Naive thymus-derived CD4-positive, alpha-beta T cell (primary cell): Measurements from ENCODE around the gene PABPC1L. TPM values are rescaled to one million over a fixed set of nuclear protein-coding genes. Genes with fewer than 3 reads are reported as not detected.
A peak's percentile ranks its signal among the peaks of the same experiment; 100 is the strongest.

Source experiments
- ATAC-seq: fragments of 150-1000 bp; cut with Tn5 transposase; 2 replicates; pipeline ENCODE4 v1.10.0; 2021; ENCODE audit warnings: mild to moderate bottlenecking, moderate library complexity
- CTCF ChIA-PET: fragments of 350-600 bp; sonication (Branson Sonifier 250); formaldehyde crosslinking; loops from one replicate; lab custom pipeline; 2021; ENCODE audit warnings: antibody characterized with exemption; lab: Charles Lee
- POLR2A ChIA-PET: fragments of 350-600 bp; sonication (Branson Sonifier 250); formaldehyde crosslinking; loops from one replicate; lab custom pipeline; 2021; ENCODE audit warnings: antibody characterized with exemption, inconsistent platforms; lab: Charles Lee
- DNase-seq, 9 donors: peaks; one replicate each; pipeline versions ENCODE4 v3.0.0 to v3.0.0-alpha.2; 2020 to 2022; ENCODE audit warnings: mixed read lengths in 1 of 9
- H3K27ac ChIP-seq: one replicate; pipeline ENCODE4 v1.7.0; 2013; ENCODE audit warnings: mild to moderate bottlenecking, low read depth, low read length, moderate library complexity
- H3K27me3 ChIP-seq, 2 donors: one replicate each; pipeline ENCODE4 v1.7.0; 2013; ENCODE audit warnings: low read length in 2 of 2, mild to moderate bottlenecking in 2 of 2, moderate library complexity in 2 of 2; ENCODE audit not compliant: control insufficient read depth in 2 of 2, insufficient read depth in 2 of 2
- H3K36me3 ChIP-seq, 3 experiments: 1 replicate in 2 of 3; 2 replicates in 1 of 3; pipeline ENCODE4 v1.7.0; 2013; ENCODE audit warnings: low read length in 3 of 3, mild to moderate bottlenecking in 3 of 3, moderate library complexity in 1 of 3; ENCODE audit not compliant: insufficient read depth in 3 of 3, control insufficient read depth in 2 of 3
- H3K4me1 ChIP-seq, 2 donors: one replicate each; pipeline ENCODE4 v1.7.0; 2013; ENCODE audit warnings: low read length in 2 of 2, mild to moderate bottlenecking in 2 of 2, moderate library complexity in 1 of 2; ENCODE audit not compliant: control insufficient read depth in 2 of 2, insufficient read depth in 2 of 2
- H3K4me3 ChIP-seq: 2 replicates; pipeline ENCODE4 v1.7.0; 2013; ENCODE audit warnings: mild to moderate bottlenecking, low read length
- H3K9me3 ChIP-seq, 3 experiments: 1 replicate in 2 of 3; 2 replicates in 1 of 3; pipeline ENCODE4 v1.7.0; 2013; ENCODE audit warnings: low read length in 3 of 3; ENCODE audit not compliant: control insufficient read depth in 2 of 3
- H3K27ac Mint-ChIP-seq, 9 donors: one replicate each; pipeline ENCODE4 v1.8.0; 2020 to 2022; ENCODE audit warnings: mixed read lengths in 9 of 9, mild to moderate bottlenecking in 8 of 9, moderate library complexity in 5 of 9, inconsistent platforms in 2 of 9
- H3K27me3 Mint-ChIP-seq, 5 donors: one replicate each; pipeline ENCODE4 v1.8.0; 2021 to 2022; ENCODE audit warnings: mixed read lengths in 5 of 5, mild to moderate bottlenecking in 1 of 5
- H3K36me3 Mint-ChIP-seq, 5 donors: one replicate each; pipeline ENCODE4 v1.8.0; 2020 to 2022; ENCODE audit warnings: mixed read lengths in 5 of 5, mild to moderate bottlenecking in 3 of 5, inconsistent platforms in 1 of 5
- H3K4me1 Mint-ChIP-seq, 7 donors: one replicate each; pipeline ENCODE4 v1.8.0; 2020 to 2022; ENCODE audit warnings: mixed read lengths in 7 of 7, mild to moderate bottlenecking in 3 of 7, inconsistent platforms in 1 of 7
- H3K4me3 Mint-ChIP-seq, 10 donors: one replicate each; pipeline ENCODE4 v1.8.0; 2020 to 2022; ENCODE audit warnings: mild to moderate bottlenecking in 10 of 10, mixed read lengths in 10 of 10, moderate library complexity in 6 of 10, inconsistent platforms in 2 of 10
- H3K9me3 Mint-ChIP-seq, 11 donors: one replicate each; pipeline ENCODE4 v1.8.0; 2020 to 2022; ENCODE audit warnings: mixed read lengths in 11 of 11, mild to moderate bottlenecking in 4 of 11, inconsistent platforms in 1 of 11, moderate library complexity in 1 of 11
- intact Hi-C, 2 donors: fragments of 100-400 bp; cut with micrococcal nuclease; formaldehyde crosslinking; loops; one replicate each; pipeline ENCODE4 v1.15.1; 2023
- polyA plus RNA-seq, 2 donors: library from polyadenylated mRNA; unstranded; fragments of 300-500 nt; fragmentation: Illumina TruSeq; gene quantifications; one replicate each; pipeline ENCODE4 v1.2.3, GENCODE V29; 2021
- total RNA-seq, 6 experiments: library from RNA in 5 of 6; stranded (reverse) in 5 of 6; gene quantifications; 1 replicate in 5 of 6; 2 replicates in 1 of 6; pipeline ENCODE4 v1.2.3 and lab custom pipeline; 2021 to 2026

Gene PABPC1L
- total and polyA plus RNA-seq, 7 experiments from 2014 or later, result 1.3 to 71.7 (median 54.3) TPM

GRCh38 chr20:44885392-44886265 lies 24.2 kb upstream of the PABPC1L start, which contains the start of gene YWHAB:
Gene YWHAB (plus strand): TSS chr20:44885705. CDS start chr20:44901534, 15,829 bp downstream.
- Mint-ChIP-seq H3K36me3 (peaks cover 0 to 14% (median 0%) of the 10 kb centered on the region in 5 donors), H3K9me3 (no peaks in the 10 kb centered on the region), H3K4me1 (peaks cover 39 to 79% (median 68%) of the 10 kb centered on the region in 7 donors), H3K4me3 (peak within 1 kb of the TSS; percentile 83 to 98 (median 97)), H3K27ac (peak within 1 kb of the TSS; percentile 89 to 99 (median 95)), H3K27me3 (no peaks in the 10 kb centered on the region)
- Histone ChIP-seq H3K27ac (peak within 1 kb of the TSS; percentile 96), H3K36me3 (peaks cover 0 to 12% (median 0%) of the 10 kb centered on the region in 3 experiments), H3K27me3 (no peaks in the 10 kb centered on the region), H3K9me3 (no peaks in the 10 kb centered on the region), H3K4me3 (peak within 1 kb of the TSS; percentile 87), H3K4me1 (peaks cover 39% of the 10 kb centered on the region in 2 donors)
- DNase-seq (peak; percentile 89 to 98 (median 95)), ATAC-seq (peak; percentile 98)
- intact Hi-C loops, result loop anchor here (1.0 to 10.0 kb wide), 18 partner anchors 24 to 1799 kb away; partner anchors contain the start of genes SERINC3 (in 2 of the 2), SRSF6 (in 2 of the 2), STK4 (in 2 of the 2) and ACOT8 (in 1 of the 2)
- ChIA-PET POLR2A (interaction anchor here (0.5 to 1.5 kb wide), 19 partner anchors 10 to 671 kb away, joined by 3 to 7 read pairs (median 4); partner anchors contain the start of genes PABPC1L and TOMM34), CTCF (no interaction called here)

GRCh38 chr20:44886266-44886651 lies 23.6 kb upstream of the PABPC1L start:
- ChIA-PET POLR2A (interaction anchor here (1.1 to 1.5 kb wide), 3 partner anchors 81 to 92 kb away, joined by 5 to 7 read pairs (median 5); no protein-coding TSS in a partner anchor), CTCF (no interaction called here)
- H3K27me3 Mint-ChIP-seq, result no peaks in the 10 kb centered on the region
- peaks cover 0 to 14% (median 0%) of the 10 kb centered on the region in 5 donors for H3K36me3 Mint-ChIP-seq
- peak overlapping the region; percentile 96 for H3K27ac ChIP-seq
- peaks cover 40 to 45% of the 10 kb centered on the region in 2 donors for H3K4me1 ChIP-seq
- no peaks in the 10 kb centered on the region for H3K27me3 ChIP-seq
- peak overlapping the region; percentile 87 for H3K4me3 ChIP-seq
- H3K36me3 ChIP-seq, result peaks cover 0 to 12% (median 0%) of the 10 kb centered on the region in 3 experiments
- peak overlapping the region; percentile 83 to 98 (median 97) for H3K4me3 Mint-ChIP-seq
- no peaks in the 10 kb centered on the region for H3K9me3 Mint-ChIP-seq
- H3K4me1 Mint-ChIP-seq, result peaks cover 42 to 80% (median 74%) of the 10 kb centered on the region in 7 donors
- no peaks in the 10 kb centered on the region for H3K9me3 ChIP-seq
- peak overlapping the region; percentile 89 to 98 (median 94) for H3K27ac Mint-ChIP-seq
- no peak for ATAC-seq
- intact Hi-C loops, result loop anchor here (2.0 to 10.0 kb wide), 9 partner anchors 81 to 1799 kb away; partner anchors contain the start of genes SERINC3 (in 2 of the 2), SRSF6 (in 2 of the 2), ACOT8 (in 1 of the 2) and FITM2 (in 1 of the 2)
- DNase-seq, result no peak

GRCh38 chr20:44886828-44887227 lies 23.0 kb upstream of the PABPC1L start:
- Histone ChIP-seq H3K36me3 (peaks cover 0 to 12% (median 0%) of the 10 kb centered on the region in 3 experiments), H3K9me3 (no peaks in the 10 kb centered on the region), H3K4me3 (peak overlapping the region; percentile 87), H3K27me3 (no peaks in the 10 kb centered on the region), H3K27ac (peak overlapping the region; percentile 96), H3K4me1 (peaks cover 46 to 51% of the 10 kb centered on the region in 2 donors)
- H3K36me3 Mint-ChIP-seq, result peaks cover 0 to 17% (median 0%) of the 10 kb centered on the region in 5 donors
- H3K4me1 Mint-ChIP-seq, result peaks cover 42 to 80% (median 78%) of the 10 kb centered on the region in 7 donors
- ChIA-PET CTCF (no interaction called here), POLR2A (interaction anchor here (1.4 kb wide), 1 partner anchor 21 kb away, joined by 7 read pairs; no protein-coding TSS in a partner anchor)
- peak overlapping the region; percentile 89 to 98 (median 94) for H3K27ac Mint-ChIP-seq
- no peaks in the 10 kb centered on the region for H3K27me3 Mint-ChIP-seq
- intact Hi-C loops, result loop anchor here (2.0 to 10.0 kb wide), 9 partner anchors 80 to 1798 kb away; partner anchors contain the start of genes SERINC3 (in 2 of the 2), SRSF6 (in 2 of the 2), ACOT8 (in 1 of the 2) and FITM2 (in 1 of the 2)
- H3K4me3 Mint-ChIP-seq, result peak overlapping the region; percentile 83 to 98 (median 97)
- H3K9me3 Mint-ChIP-seq, result no peaks in the 10 kb centered on the region
- ATAC-seq (no peak), DNase-seq (no peak)

- Histone ChIP-seq H3K4me3 (peak overlapping the region; percentile 87), H3K27me3 (no peaks in the 10 kb centered on the region), H3K36me3 (peaks cover 0 to 12% (median 0%) of the 10 kb centered on the region in 3 experiments), H3K27ac (peak overlapping the region; percentile 96), H3K9me3 (no peaks in the 10 kb centered on the region), H3K4me1 (peaks cover 50 to 57% of the 10 kb centered on the region in 2 donors)
- peak overlapping the region; percentile 83 to 98 (median 97) for H3K4me3 Mint-ChIP-seq
- H3K4me1 Mint-ChIP-seq, result peaks cover 44 to 84% (median 78%) of the 10 kb centered on the region in 7 donors
- ATAC-seq (no peak), DNase-seq (no peak)
- peaks cover 0 to 21% (median 0%) of the 10 kb centered on the region in 5 donors for H3K36me3 Mint-ChIP-seq
- H3K9me3 Mint-ChIP-seq, result no peaks in the 10 kb centered on the region
- CTCF ChIA-PET, result interaction anchor here (0.9 to 1.9 kb wide), 6 partner anchors 8 to 83 kb away, joined by 3 to 8 read pairs (median 4); partner anchors contain the start of gene PABPC1L
- intact Hi-C loops, result loop anchor here (2.0 to 10.0 kb wide), 9 partner anchors 79 to 1797 kb away; partner anchors contain the start of genes SERINC3 (in 2 of the 2), SRSF6 (in 2 of the 2), ACOT8 (in 1 of the 2) and FITM2 (in 1 of the 2)
- no peaks in the 10 kb centered on the region for H3K27me3 Mint-ChIP-seq
- peak overlapping the region; percentile 89 to 98 (median 94) for H3K27ac Mint-ChIP-seq
- POLR2A ChIA-PET, result interaction anchor here (0.5 to 2.4 kb wide), 8 partner anchors 11 to 238 kb away, joined by 3 to 10 read pairs (median 4); partner anchors contain the start of gene PABPC1L
These were observed 22.4 kb upstream of the PABPC1L start for GRCh38 chr20:44887466-44887865.

GRCh38 chr20:44888226-44889103 lies 21.4 kb upstream of the PABPC1L start:
- ATAC-seq (no peak), DNase-seq (no peak)
- intact Hi-C loops, result loop anchor here (1.0 to 10.0 kb wide), 7 partner anchors 8 to 1796 kb away; partner anchors contain the start of genes SRSF6 (in 2 of the 2), ACOT8 (in 1 of the 2), SERINC3 (in 1 of the 2) and TP53RK (in 1 of the 2)
- Histone ChIP-seq H3K27me3 (no peaks in the 10 kb centered on the region), H3K9me3 (no peaks in the 10 kb centered on the region), H3K27ac (peak overlapping the region; percentile 96), H3K4me3 (peak overlapping the region; percentile 22), H3K36me3 (peaks cover 0 to 12% (median 0%) of the 10 kb centered on the region in 3 experiments), H3K4me1 (peaks cover 50 to 60% of the 10 kb centered on the region in 2 donors)
- peak overlapping the region; percentile 44 to 98 (median 86) for H3K27ac Mint-ChIP-seq
- H3K36me3 Mint-ChIP-seq, result peaks cover 0 to 21% (median 0%) of the 10 kb centered on the region in 5 donors
- peak overlapping the region; percentile 75 to 98 (median 97) for H3K4me3 Mint-ChIP-seq
- H3K27me3 Mint-ChIP-seq, result no peaks in the 10 kb centered on the region
- POLR2A ChIA-PET, result interaction anchor here (0.8 to 2.4 kb wide), 10 partner anchors 10 to 678 kb away, joined by 3 to 10 read pairs (median 4); partner anchors contain the start of genes OSER1 and PABPC1L
- CTCF ChIA-PET, result interaction anchor here (0.6 to 1.9 kb wide), 8 partner anchors 9 to 394 kb away, joined by 3 to 8 read pairs (median 4); partner anchors contain the start of gene PABPC1L
- H3K9me3 Mint-ChIP-seq, result no peaks in the 10 kb centered on the region
- H3K4me1 Mint-ChIP-seq, result peaks cover 44 to 81% (median 75%) of the 10 kb centered on the region in 7 donors
